WERI-Rb-1 (cell line): ENCODE results near the gene FERMT2.

Experiments
- DNase-seq: peaks from one replicate; pipeline ENCODE4 v3.0.0-alpha.2; 2020
- H3K27ac ChIP-seq: fragments of 250-450 bp; sonication (Bioruptor Pico); 2 replicates; pipeline ENCODE4 v1.5.1; 2020; ENCODE audit warnings: mild to moderate bottlenecking, moderate library complexity
- H3K27me3 ChIP-seq: fragments of 250-450 bp; sonication (Bioruptor Pico); 2 replicates; pipeline ENCODE4 v1.5.1; 2021; ENCODE audit warnings: mild to moderate bottlenecking, low read depth, moderate library complexity; ENCODE audit not compliant: insufficient read depth, severe bottlenecking
- H3K36me3 ChIP-seq: fragments of 250-450 bp; sonication (Bioruptor Pico); 2 replicates; pipeline ENCODE4 v1.5.1; 2020; ENCODE audit warnings: mild to moderate bottlenecking, moderate library complexity
- H3K4me3 ChIP-seq: 2 replicates; pipeline ENCODE4 v1.5.1; 2011; ENCODE audit warnings: low read depth, mild to moderate bottlenecking, control low read depth, low read length
- H3K9me3 ChIP-seq: fragments of 250-450 bp; sonication (Bioruptor Pico); 2 replicates; pipeline ENCODE4 v1.5.1; 2021; ENCODE audit warnings: mild to moderate bottlenecking, moderate library complexity; ENCODE audit not compliant: severe bottlenecking
- TF ChIP-seq, protein P1 (sequence below): IDR thresholded peaks from 2 replicates; pipeline ENCODE4 v1.5.1; 2011; ENCODE audit warnings: low read depth, mild to moderate bottlenecking, control low read depth, inconsistent platforms, low read length

The FERMT2 gene

DNA sequence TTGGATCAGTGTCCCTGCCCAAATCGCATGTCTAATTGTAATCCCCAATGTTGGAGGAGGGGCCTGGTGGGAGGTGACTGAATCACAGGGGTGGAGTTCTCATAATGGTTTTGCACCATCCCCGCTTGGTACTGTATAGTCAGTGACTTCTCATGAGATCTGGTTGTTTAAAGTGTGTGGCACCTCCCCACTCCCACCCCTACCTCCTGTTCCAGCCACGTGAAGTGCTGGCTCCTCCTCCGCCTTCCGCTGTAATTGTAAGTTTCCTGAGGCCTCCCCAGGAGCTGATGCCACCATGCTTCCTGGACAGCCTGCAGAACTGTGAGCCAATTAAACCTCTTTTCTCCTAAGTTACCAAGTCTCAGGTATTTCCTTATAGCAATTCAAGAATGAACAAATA is 67.2 kb downstream of the FERMT2 start:
- Histone ChIP-seq H3K27me3 (no peaks in the 10 kb centered on the region), H3K4me3 (no peak overlapping the region), H3K36me3 (peaks cover 10% of the 10 kb centered on the region; the same call in 1 of the 2 replicates), H3K27ac (no peak overlapping the region), H3K9me3 (no peaks in the 10 kb centered on the region)
- DNase-seq, result no peak
- TF ChIP-seq, protein P1, sequence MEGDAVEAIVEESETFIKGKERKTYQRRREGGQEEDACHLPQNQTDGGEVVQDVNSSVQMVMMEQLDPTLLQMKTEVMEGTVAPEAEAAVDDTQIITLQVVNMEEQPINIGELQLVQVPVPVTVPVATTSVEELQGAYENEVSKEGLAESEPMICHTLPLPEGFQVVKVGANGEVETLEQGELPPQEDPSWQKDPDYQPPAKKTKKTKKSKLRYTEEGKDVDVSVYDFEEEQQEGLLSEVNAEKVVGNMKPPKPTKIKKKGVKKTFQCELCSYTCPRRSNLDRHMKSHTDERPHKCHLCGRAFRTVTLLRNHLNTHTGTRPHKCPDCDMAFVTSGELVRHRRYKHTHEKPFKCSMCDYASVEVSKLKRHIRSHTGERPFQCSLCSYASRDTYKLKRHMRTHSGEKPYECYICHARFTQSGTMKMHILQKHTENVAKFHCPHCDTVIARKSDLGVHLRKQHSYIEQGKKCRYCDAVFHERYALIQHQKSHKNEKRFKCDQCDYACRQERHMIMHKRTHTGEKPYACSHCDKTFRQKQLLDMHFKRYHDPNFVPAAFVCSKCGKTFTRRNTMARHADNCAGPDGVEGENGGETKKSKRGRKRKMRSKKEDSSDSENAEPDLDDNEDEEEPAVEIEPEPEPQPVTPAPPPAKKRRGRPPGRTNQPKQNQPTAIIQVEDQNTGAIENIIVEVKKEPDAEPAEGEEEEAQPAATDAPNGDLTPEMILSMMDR, result no peak

DNA sequence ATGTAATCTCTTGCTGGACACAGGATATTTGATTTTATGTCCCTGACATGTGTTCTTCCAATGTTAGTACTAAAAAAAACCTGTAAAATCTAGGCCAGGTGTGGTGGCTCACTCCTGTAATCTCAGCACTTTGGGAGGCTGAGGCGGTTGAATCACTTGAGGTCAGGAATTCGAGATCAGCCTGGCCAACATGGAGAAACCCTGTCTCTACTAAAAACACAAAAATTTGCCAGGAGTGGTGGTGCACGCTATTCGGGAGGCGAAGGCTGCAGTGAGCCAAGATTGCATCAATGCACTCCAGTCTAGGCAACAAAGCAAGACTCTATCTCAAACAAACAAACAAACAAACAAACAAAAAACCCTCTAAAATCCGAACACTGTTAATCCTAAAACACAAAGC is 68.0 kb downstream of the FERMT2 start:
- Histone ChIP-seq H3K27ac (no peak overlapping the region), H3K27me3 (no peaks in the 10 kb centered on the region), H3K36me3 (peaks cover 15% of the 10 kb centered on the region), H3K4me3 (no peak overlapping the region), H3K9me3 (no peaks in the 10 kb centered on the region)
- TF ChIP-seq, protein P1, result no peak
- DNase-seq, result no peak

DNA sequence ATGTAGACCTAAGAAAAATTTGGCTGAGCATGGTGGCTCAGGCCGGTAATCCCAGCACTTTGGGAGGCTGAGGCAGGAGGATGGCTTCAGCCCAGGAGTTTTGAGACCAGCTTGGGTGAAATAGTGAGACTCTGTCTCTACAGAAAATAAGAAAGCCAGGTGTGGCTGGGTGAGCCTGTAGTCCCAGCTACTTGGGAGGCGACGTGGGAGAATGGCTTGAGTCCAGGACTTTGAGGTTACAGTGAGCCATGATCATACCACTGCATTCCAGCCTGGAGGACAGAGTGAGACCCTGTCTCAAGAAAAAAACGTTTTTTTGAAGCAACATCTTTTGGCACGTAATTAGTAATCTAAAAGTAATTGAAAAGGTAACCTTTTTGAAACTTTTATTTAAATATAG is 70.9 kb downstream of the FERMT2 start:
- Histone ChIP-seq H3K27me3 (no peaks in the 10 kb centered on the region), H3K27ac (no peak overlapping the region), H3K36me3 (peaks cover 25% of the 10 kb centered on the region), H3K9me3 (no peaks in the 10 kb centered on the region), H3K4me3 (no peak overlapping the region)
- DNase-seq, result no peak
- TF ChIP-seq, protein P1, result no peak

- H3K9me3 ChIP-seq, result no peaks in the 10 kb centered on the region
- DNase-seq, result no peak
- H3K36me3 ChIP-seq, result peaks cover 25% of the 10 kb centered on the region
- no peak overlapping the region for H3K4me3 ChIP-seq
- H3K27ac ChIP-seq, result no peak overlapping the region
- no peaks in the 10 kb centered on the region for H3K27me3 ChIP-seq
- TF ChIP-seq, protein P1, result no peak
Observed at GRCh38 chr14:52878946-52879345, 71.9 kb downstream of the FERMT2 start.

DNA sequence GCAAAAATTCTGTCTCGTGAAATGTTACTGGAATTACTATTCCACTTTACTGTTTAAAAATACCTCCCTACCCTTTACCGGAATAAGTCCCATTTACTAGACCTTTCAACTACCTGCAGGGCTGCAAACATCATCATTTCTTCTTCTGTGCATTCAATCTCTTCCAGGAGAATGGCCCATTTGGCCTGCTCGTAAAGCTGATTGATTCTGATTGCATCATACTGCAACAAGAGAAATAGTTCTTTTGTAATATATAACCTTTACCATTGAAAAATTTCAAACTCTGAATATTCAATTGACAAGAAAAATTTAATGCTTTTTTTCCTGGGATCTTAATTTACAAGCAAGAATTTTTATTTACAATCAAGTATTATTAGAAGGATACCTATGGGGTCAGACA is 72.4 kb downstream of the FERMT2 start:
- Histone ChIP-seq H3K27me3 (no peaks in the 10 kb centered on the region), H3K36me3 (peaks cover 29% of the 10 kb centered on the region), H3K4me3 (no peak overlapping the region), H3K9me3 (no peaks in the 10 kb centered on the region), H3K27ac (no peak overlapping the region)
- TF ChIP-seq, protein P1, result no peak
- no peak for DNase-seq

- DNase-seq, result no peak
- Histone ChIP-seq H3K36me3 (peaks cover 36% of the 10 kb centered on the region), H3K9me3 (no peaks in the 10 kb centered on the region), H3K27ac (no peak overlapping the region), H3K4me3 (no peak overlapping the region), H3K27me3 (no peaks in the 10 kb centered on the region)
- TF ChIP-seq, protein P1, result no peak
Observed at GRCh38 chr14:52877628-52878027, 73.2 kb downstream of the FERMT2 start.
